Natural killer cell (primary cell): ENCODE data around the gene ARHGDIA. TPM values are rescaled to one million over a fixed set of nuclear protein-coding genes. Genes with fewer than 3 reads are reported as not detected.
A peak's percentile ranks its signal among the peaks of the same experiment; 100 is the strongest.

Source experiments
- ATAC-seq, 3 donors: fragments of 150-1000 bp in 2 of 3; fragments of 200-7000 bp in 1 of 3; cut with Tn5 transposase; 1 replicate in 1 of 3; 2 replicates in 2 of 3; pipeline ENCODE4 v1.10.0; 2021; ENCODE audit warnings: mild to moderate bottlenecking in 2 of 3, moderate library complexity in 2 of 3
- DNase-seq, 2 donors: peaks; one replicate each; pipeline versions ENCODE4 v3.0.0 to v3.0.0-alpha.2; 2013 to 2021; ENCODE audit warnings: mixed read lengths in 1 of 2
- H3K27ac ChIP-seq: one replicate; pipeline ENCODE4 v1.5.1; 2013; ENCODE audit warnings: mild to moderate bottlenecking, low read length
- H3K27me3 ChIP-seq: one replicate; pipeline ENCODE4 v1.6.1; 2013; ENCODE audit warnings: low read length; ENCODE audit not compliant: control insufficient read depth, insufficient read depth
- H3K36me3 ChIP-seq: one replicate; pipeline ENCODE4 v1.6.1; 2013; ENCODE audit warnings: low read length; ENCODE audit not compliant: control insufficient read depth, insufficient read depth
- H3K4me1 ChIP-seq: one replicate; pipeline ENCODE4 v1.6.1; 2013; ENCODE audit warnings: low read length; ENCODE audit not compliant: control insufficient read depth, insufficient read depth
- H3K4me3 ChIP-seq: one replicate; pipeline ENCODE4 v1.5.1; 2013; ENCODE audit warnings: low read length
- H3K9me3 ChIP-seq: one replicate; pipeline ENCODE4 v1.6.1; 2013; ENCODE audit warnings: low read length; ENCODE audit not compliant: control insufficient read depth, insufficient read depth
- H3K27ac Mint-ChIP-seq, 2 donors: one replicate each; pipeline ENCODE4 v1.8.0; 2022; ENCODE audit warnings: mild to moderate bottlenecking in 2 of 2, mixed read lengths in 2 of 2, moderate library complexity in 1 of 2
- H3K27me3 Mint-ChIP-seq, 2 donors: one replicate each; pipeline ENCODE4 v1.8.0; 2022; ENCODE audit warnings: low read depth in 2 of 2, mixed read lengths in 2 of 2
- H3K36me3 Mint-ChIP-seq: one replicate; pipeline ENCODE4 v1.8.0; 2022; ENCODE audit warnings: mixed read lengths
- H3K4me1 Mint-ChIP-seq, 2 donors: one replicate each; pipeline ENCODE4 v1.8.0; 2022; ENCODE audit warnings: mixed read lengths in 2 of 2
- H3K4me3 Mint-ChIP-seq: one replicate; pipeline ENCODE4 v1.8.0; 2022; ENCODE audit warnings: mild to moderate bottlenecking, moderate library complexity, mixed read lengths
- H3K9me3 Mint-ChIP-seq, 2 donors: one replicate each; pipeline ENCODE4 v1.8.0; 2022; ENCODE audit warnings: mixed read lengths in 2 of 2
- CTCF ChIP-seq: fragments of 200-600 bp; IDR thresholded peaks from one replicate; pipeline ENCODE4 v1.8.0; 2022; ENCODE audit warnings: antibody characterized with exemption
- WGBS: methylation state at CpG from one replicate; pipeline ENCODE4 v1.1.7; 2013; ENCODE audit warnings: missing lambda C conversion rate; ENCODE audit not compliant: insufficient coverage; 5-methylcytosine and 5-hydroxymethylcytosine counted together
- intact Hi-C: fragments of 100-400 bp; cut with micrococcal nuclease; formaldehyde crosslinking; loops from one replicate; pipeline ENCODE4 v1.14.2; 2022
- total RNA-seq, 4 donors: library from RNA; stranded (reverse); fragments of 120-200 nt in 1 of 4; gene quantifications; one replicate each; pipeline versions ENCODE4 v1.2.3 to v1.2.4, GENCODE V29; 2013 to 2022

Gene ARHGDIA
- total RNA-seq, 3 donors from 2014 or later (not counting 1 experiment from before 2014, with no cell fraction given) = 600 to 824 (median 689) TPM

- peak overlapping the region in 1 of 2 donors; percentile 71 for H3K27ac Mint-ChIP-seq
Measured at GRCh38 chr17:81825841-81826466, 45.2 kb downstream of the ARHGDIA start.

GRCh38 chr17:81824595-81824994 is 46.5 kb downstream of the ARHGDIA start:
- ATAC-seq = no peak

More at GRCh38 chr17:81825841-81826466, 45.2 kb downstream of the ARHGDIA start:
- no peaks in the 10 kb centered on the region for H3K9me3 ChIP-seq
- intact Hi-C loops = no loop called here
- Mint-ChIP-seq H3K4me3 (no peak overlapping the region), H3K4me1 (peaks cover 7 to 21% of the 10 kb centered on the region in 2 donors), H3K27me3 (no peaks in the 10 kb centered on the region), H3K36me3 (no peaks in the 10 kb centered on the region), H3K9me3 (no peaks in the 10 kb centered on the region)
- H3K27ac ChIP-seq = no peak overlapping the region
- peaks cover 7% of the 10 kb centered on the region for H3K36me3 ChIP-seq
- DNase-seq (no peak), ATAC-seq (no peak)
- WGBS = 94% methylated on average over 11 of the region's 11 CpGs
- peaks cover 3% of the 10 kb centered on the region for H3K4me1 ChIP-seq
- TF ChIP-seq CTCF = no peak
- H3K27me3 ChIP-seq = no peaks in the 10 kb centered on the region
- no peak overlapping the region for H3K4me3 ChIP-seq

GRCh38 chr17:81823820-81824550 is 47.2 kb downstream of the ARHGDIA start:
- H3K4me1 ChIP-seq = peaks cover 3% of the 10 kb centered on the region
- Mint-ChIP-seq H3K27me3 (no peaks in the 10 kb centered on the region), H3K4me1 (peaks cover 7 to 14% of the 10 kb centered on the region in 2 donors), H3K4me3 (no peak overlapping the region), H3K27ac (no peak overlapping the region), H3K9me3 (no peaks in the 10 kb centered on the region), H3K36me3 (no peaks in the 10 kb centered on the region)
- DNase-seq (no peak), ATAC-seq (no peak)
- H3K9me3 ChIP-seq = no peaks in the 10 kb centered on the region
- H3K27ac ChIP-seq = no peak overlapping the region
- no peak overlapping the region for H3K4me3 ChIP-seq
- 96% methylated on average over 33 of the region's 33 CpGs for WGBS
- no peak for TF ChIP-seq CTCF
- intact Hi-C loops = no loop called here
- H3K27me3 ChIP-seq = no peaks in the 10 kb centered on the region
- H3K36me3 ChIP-seq = peaks cover 7% of the 10 kb centered on the region

More at GRCh38 chr17:81824595-81824994, 46.5 kb downstream of the ARHGDIA start:
- H3K27me3 ChIP-seq = no peaks in the 10 kb centered on the region
- DNase-seq = no peak
- no peak for TF ChIP-seq CTCF
- no peaks in the 10 kb centered on the region for H3K27me3 Mint-ChIP-seq
- H3K4me1 ChIP-seq = peaks cover 3% of the 10 kb centered on the region
- no peak overlapping the region for H3K4me3 ChIP-seq
- no peak overlapping the region for H3K4me3 Mint-ChIP-seq
- no peaks in the 10 kb centered on the region for H3K9me3 Mint-ChIP-seq
- peaks cover 7 to 15% of the 10 kb centered on the region in 2 donors for H3K4me1 Mint-ChIP-seq
- no peak overlapping the region for H3K27ac ChIP-seq
- no peak overlapping the region for H3K27ac Mint-ChIP-seq
- intact Hi-C loops = no loop called here
- WGBS = 88% methylated on average over 11 of the region's 11 CpGs
- H3K36me3 ChIP-seq = peaks cover 7% of the 10 kb centered on the region
- H3K9me3 ChIP-seq = no peaks in the 10 kb centered on the region
- no peaks in the 10 kb centered on the region for H3K36me3 Mint-ChIP-seq
